ENCODE results near the gene ZNF385D.

- TF ChIP-seq CTCF (conservative IDR thresholded peaks at IDR 0.05 in 1 of 2, IDR thresholded peaks at IDR 0.05 in 1 of 2; ENCODE audit: extremely low read depth in 1 of 2, insufficient read depth in 1 of 2, low read depth in 1 of 2, low read length in 2 of 2) (no peak), EZH2 (IDR thresholded peaks at IDR 0.05; ENCODE audit: borderline replicate concordance, low read length) (no peak)
Measured at GRCh38 chr3:21441821-21442220, 309.2 kb downstream of the ZNF385D start.

Measured in mammary epithelial cell (primary cell).